ENCODE data around the gene HAND2. TPM values are rescaled to one million over a fixed set of nuclear protein-coding genes. Genes with fewer than 3 reads are reported as not detected.

HAND2 gene
- total RNA-seq, 2 experiments from 2014 or later, result not detected

DNA sequence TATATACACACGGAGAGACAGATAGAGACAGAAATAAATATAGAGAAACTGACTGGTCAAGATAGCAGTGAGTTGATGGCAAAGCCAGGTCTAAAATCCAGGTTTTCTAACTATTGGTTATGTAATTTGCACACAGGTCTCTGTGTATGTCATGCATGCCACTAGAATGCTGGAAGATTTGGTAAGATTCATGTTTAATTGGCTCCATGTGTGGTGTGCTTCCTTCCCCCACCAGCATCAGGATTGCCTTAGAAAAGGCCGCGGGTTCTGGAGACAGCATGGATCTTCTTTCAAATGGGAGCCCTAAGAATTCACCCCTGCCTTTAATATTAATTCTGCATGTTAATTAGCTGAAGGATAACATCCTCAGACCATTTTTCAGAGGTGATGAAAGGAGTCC, 31.3 kb downstream of the HAND2 start:
- peaks cover 64% of the 10 kb centered on the region for H3K27me3 Mint-ChIP-seq
- intact Hi-C loops (cut with micrococcal nuclease), result loop anchor here (10.0 kb wide), 1 partner anchor 184 kb away; no protein-coding TSS in a partner anchor

DNA sequence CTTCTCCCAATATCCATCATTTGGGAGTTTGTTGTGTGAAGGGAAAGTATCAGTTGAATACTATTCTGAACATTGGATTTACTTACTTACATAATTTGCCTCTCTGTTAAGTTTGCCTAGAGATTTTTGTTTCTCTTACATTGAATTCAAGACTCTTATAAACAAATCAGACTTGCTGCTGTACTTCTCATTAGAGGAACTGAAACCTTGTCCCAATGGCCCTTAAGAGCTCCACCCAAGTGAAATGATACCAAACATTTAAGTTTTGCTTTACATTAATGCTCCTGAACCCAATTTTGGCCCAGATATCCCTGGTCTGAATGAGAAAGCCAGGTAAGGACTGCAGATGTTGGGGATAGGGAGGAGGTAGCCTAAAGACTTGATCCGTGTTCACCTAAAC, 32.0 kb downstream of the HAND2 start:
- peaks cover 11% of the 10 kb centered on the region for H3K36me3 Mint-ChIP-seq (ENCODE audit: low read depth)
- DNase-seq (no peak), ATAC-seq (no peak)
- no peak overlapping the region for H3K4me3 Mint-ChIP-seq
- peaks cover 3% of the 10 kb centered on the region for H3K9me3 Mint-ChIP-seq
- H3K27me3 Mint-ChIP-seq, result peaks cover 56% of the 10 kb centered on the region
- no peak for TF ChIP-seq CTCF (IDR thresholded peaks at IDR 0.05)
- ChIA-PET CTCF (no interaction called here), POLR2A (interaction anchor here (0.6 kb wide), 1 partner anchor 170 kb away, joined by 3 read pairs; no protein-coding TSS in a partner anchor)
- intact Hi-C loops (cut with micrococcal nuclease), result loop anchor here (10.0 kb wide), 1 partner anchor 183 kb away; no protein-coding TSS in a partner anchor
- no peak overlapping the region for H3K27ac Mint-ChIP-seq
- H3K4me1 Mint-ChIP-seq (ENCODE audit: low read depth), result peaks cover 16% of the 10 kb centered on the region

More for the DNA sequence above, 31.3 kb downstream of the HAND2 start:
- POLR2A ChIA-PET, result no interaction called here
- CTCF ChIA-PET, result interaction anchor here (0.9 kb wide), 1 partner anchor 78 kb away, joined by 3 read pairs; no protein-coding TSS in a partner anchor
- Mint-ChIP-seq H3K36me3 (ENCODE audit: low read depth) (peaks cover 11% of the 10 kb centered on the region), H3K4me3 (no peak overlapping the region), H3K27ac (no peak overlapping the region), H3K4me1 (ENCODE audit: low read depth) (peaks cover 16% of the 10 kb centered on the region), H3K9me3 (peaks cover 3% of the 10 kb centered on the region)
- no peak for ATAC-seq
- TF ChIP-seq CTCF (IDR thresholded peaks at IDR 0.05), result no peak
- DNase-seq, result no peak

DNA sequence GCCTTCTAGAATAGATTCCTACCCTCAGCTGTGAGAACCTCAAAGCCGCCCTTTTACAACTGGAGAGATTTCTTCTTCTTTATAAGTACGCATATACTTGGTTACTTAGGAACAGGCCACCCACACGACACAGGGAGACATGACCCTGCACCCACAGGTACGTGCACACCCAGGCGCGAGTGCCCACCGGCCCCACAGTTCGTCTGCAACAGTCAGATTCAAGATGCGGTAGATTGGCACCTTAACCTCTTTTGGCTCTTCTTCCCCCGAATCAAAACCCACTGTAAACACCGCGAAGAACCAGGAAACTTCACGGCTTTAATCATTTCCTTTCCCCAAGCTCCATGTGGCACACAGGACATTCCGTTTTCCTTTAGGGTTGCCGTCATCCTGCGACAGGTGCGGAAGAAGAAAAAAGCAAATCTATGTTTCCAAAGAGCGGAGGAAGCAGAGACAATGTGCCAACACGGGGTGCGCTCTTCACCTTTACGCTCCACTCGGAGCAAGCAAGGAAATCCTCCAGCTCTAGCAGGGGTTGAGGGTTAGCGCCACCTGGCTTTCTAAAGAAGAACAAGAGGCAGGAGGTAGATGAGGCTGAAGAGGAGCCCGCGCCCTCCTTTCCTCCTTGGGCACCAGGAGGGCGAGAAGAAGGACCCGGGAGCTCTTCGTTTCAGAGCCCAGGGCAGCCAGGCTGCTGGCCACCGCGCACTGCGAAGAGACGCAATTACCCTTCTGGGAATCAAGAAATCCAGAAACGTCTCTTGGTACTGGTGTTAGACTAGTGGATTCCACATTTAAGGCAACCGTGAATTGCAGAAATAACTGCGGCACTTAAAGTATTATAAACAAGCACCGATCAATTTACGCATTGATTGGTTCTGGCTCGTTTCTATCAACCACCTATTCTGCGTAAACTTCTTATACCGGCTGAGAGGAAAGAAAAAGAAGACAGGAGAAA, 35.7 kb downstream of the HAND2 start:
- DNase-seq (peak; percentile 78), ATAC-seq (peak; percentile 97)
- Mint-ChIP-seq H3K9me3 (no peaks in the 10 kb centered on the region), H3K4me1 (ENCODE audit: low read depth) (peaks cover 7% of the 10 kb centered on the region), H3K27ac (no peak overlapping the region), H3K36me3 (ENCODE audit: low read depth) (no peaks in the 10 kb centered on the region), H3K27me3 (peaks cover 26% of the 10 kb centered on the region), H3K4me3 (peak overlapping the region; percentile 78)
- intact Hi-C loops (cut with micrococcal nuclease), result loop anchor here (2.0 to 10.0 kb wide), 2 partner anchors 73 to 179 kb away; no protein-coding TSS in a partner anchor
- POLR2A ChIA-PET, result no interaction called here
- peak; percentile 66 for TF ChIP-seq CTCF (IDR thresholded peaks at IDR 0.05)
- CTCF ChIA-PET, result interaction anchor here (0.7 to 1.8 kb wide), 21 partner anchors 9 to 729 kb away, joined by 3 to 29 read pairs (median 4); partner anchors contain the start of gene HAND2

GRCh38 chr4:173493041-173493440, 37.0 kb downstream of the HAND2 start:
- DNase-seq (no peak), ATAC-seq (no peak)
- no peaks in the 10 kb centered on the region for H3K9me3 Mint-ChIP-seq
- peaks cover 20% of the 10 kb centered on the region for H3K27me3 Mint-ChIP-seq
- H3K4me3 Mint-ChIP-seq, result no peak overlapping the region
- ChIA-PET CTCF (interaction anchor here (1.4 to 1.8 kb wide), 2 partner anchors 13 to 218 kb away, joined by 3 to 4 read pairs; no protein-coding TSS in a partner anchor), POLR2A (no interaction called here)
- H3K27ac Mint-ChIP-seq, result no peak overlapping the region
- no peak for TF ChIP-seq CTCF (IDR thresholded peaks at IDR 0.05)
- no peaks in the 10 kb centered on the region for H3K36me3 Mint-ChIP-seq (ENCODE audit: low read depth)
- intact Hi-C loops (cut with micrococcal nuclease), result loop anchor here (10.0 kb wide), 1 partner anchor 178 kb away; no protein-coding TSS in a partner anchor
- H3K4me1 Mint-ChIP-seq (ENCODE audit: low read depth), result peaks cover 7% of the 10 kb centered on the region
